ENCODE data around the gene MED20.

MED20 gene

DNA sequence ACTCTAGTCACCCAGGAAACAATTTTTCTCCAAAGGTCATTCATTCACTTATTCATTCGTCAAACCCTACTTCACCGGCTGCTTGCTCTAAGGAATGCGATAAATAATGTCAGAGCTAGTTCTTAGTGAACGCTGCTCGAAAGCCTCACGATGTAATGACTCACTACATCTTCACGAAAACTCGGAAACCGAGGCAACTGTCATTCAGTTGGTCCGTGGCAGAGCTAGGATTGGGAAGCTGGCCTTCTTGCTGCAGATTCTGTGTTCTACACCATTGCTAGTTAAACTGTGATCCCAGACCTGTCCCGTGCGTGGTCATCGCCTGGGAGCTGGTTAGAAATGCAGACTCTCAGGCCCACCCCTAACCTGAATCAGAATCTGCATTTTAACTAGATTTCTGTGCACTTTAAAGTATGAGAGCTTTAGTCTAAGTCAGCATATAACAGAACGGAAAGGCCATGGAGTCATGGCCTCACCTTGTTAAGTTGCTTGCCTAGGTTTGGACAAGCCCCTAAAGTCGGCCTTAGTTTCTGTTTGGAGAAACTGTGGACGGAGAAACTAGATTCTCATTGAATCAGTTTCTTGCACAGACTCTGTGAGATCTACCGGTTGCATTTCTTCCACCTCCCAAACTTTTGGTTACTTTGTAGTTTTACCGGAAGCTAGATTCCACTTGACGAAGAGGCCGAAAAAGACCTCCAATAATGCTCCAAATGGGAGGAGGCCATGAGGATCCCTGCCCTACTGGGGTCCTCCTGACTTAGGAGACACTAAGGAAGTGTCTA, 21.3 kb upstream of the MED20 start:
- H4K5ac ChIP-seq (ENCODE audit: low read length): no peak overlapping the region
- H3K27ac ChIP-seq (ENCODE audit: low read depth, low read length): no peak overlapping the region
- no peak overlapping the region for H3K18ac ChIP-seq (ENCODE audit: low read length)
- H2BK5ac ChIP-seq (ENCODE audit: low read length): no peak overlapping the region
- H2BK15ac ChIP-seq (replicated peaks; ENCODE audit: low read depth): no peak overlapping the region
- H3K79me1 ChIP-seq (ENCODE audit: low read length): peaks cover 4% of the 10 kb centered on the region
- H3K9ac ChIP-seq (ENCODE audit: low read length): peak overlapping the region; percentile 27
- no peak overlapping the region for H4K8ac ChIP-seq (ENCODE audit: low read depth, low read length)
- H2BK120ac ChIP-seq (ENCODE audit: low read depth, low read length): no peak overlapping the region
- peaks cover 18% of the 10 kb centered on the region for H3K4me1 ChIP-seq (ENCODE audit: control insufficient read depth, low read depth, low read length)
- WGBS (ENCODE audit: extremely low coverage, insufficient coverage, low lambda C conversion rate): no CpG with 5 or more reads among the region's 20 CpGs
- H3K23ac ChIP-seq (ENCODE audit: low read length): no peak overlapping the region
- no peak overlapping the region for H2AK5ac ChIP-seq (ENCODE audit: low read length)
- peak overlapping the region; percentile 65 for H3K4me2 ChIP-seq (ENCODE audit: low read length)
- H3K4me3 ChIP-seq (ENCODE audit: low read length): peak overlapping the region; percentile 25
- no peak for DNase-seq
- H3K27me3 ChIP-seq (ENCODE audit: insufficient read depth, low read length, poor library complexity): no peaks in the 10 kb centered on the region
- H3K79me2 ChIP-seq (ENCODE audit: control insufficient read depth, insufficient read depth, low read length): no peaks in the 10 kb centered on the region
- no peaks in the 10 kb centered on the region for H3K36me3 ChIP-seq (ENCODE audit: control insufficient read depth, insufficient read depth, low read length)
- H3K56ac ChIP-seq (ENCODE audit: low read length): peak overlapping the region; percentile 68
- no peak overlapping the region for H3K4ac ChIP-seq (ENCODE audit: low read depth, low read length)

DNA sequence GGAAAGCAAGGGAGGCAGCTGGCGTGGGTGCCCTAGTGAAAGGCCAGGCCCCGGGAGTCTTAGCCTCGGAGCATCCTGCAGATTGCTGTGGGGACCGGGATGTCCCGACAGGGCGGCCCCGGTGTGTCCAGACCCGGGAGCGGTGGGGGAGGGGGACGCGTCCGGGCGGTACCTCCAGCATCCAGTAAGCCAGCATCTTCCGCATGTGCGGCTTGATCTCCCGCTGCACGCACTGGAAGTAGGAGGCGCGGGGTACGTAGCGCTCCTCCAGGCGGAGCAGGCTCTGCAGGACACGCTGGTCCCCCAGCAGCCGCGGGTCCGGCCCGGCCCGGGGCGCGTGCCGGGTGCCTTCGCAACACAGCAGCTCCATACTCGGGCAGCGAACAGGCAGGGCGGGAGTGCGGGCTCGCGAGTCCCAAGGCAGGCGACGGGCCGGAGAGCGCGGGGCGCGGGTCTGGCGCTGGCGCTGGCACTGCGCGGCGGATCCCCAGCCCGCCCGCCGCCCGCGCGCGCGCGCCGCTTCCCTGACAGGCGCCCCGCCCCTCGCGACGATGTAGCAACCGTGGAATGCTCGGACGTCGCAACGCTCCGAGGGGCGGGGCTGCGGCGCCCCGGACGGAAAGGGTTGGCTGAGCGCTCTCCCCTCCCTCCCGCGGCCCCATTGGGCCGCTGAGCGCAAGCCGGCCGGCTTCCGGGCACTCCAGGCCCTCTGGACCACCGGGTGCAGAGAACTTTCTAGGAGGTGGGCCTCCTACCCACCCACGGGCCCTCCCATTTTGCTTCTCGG, 20.5 kb upstream of the MED20 start, which contains the start of gene CCND3:
Gene CCND3, minus strand, starts transcription at position 529 of the 787 bp plus-strand sequence. Its CDS starts 159 bp downstream, at position 370.
- peak within 1 kb of the TSS; percentile 84 for H3K9ac ChIP-seq (ENCODE audit: low read length)
- no peak within 1 kb of the TSS for H2BK5ac ChIP-seq (ENCODE audit: low read length)
- peak within 1 kb of the TSS; percentile 86 for H3K4me3 ChIP-seq (ENCODE audit: low read length)
- no peaks in the 10 kb centered on the region for H3K79me2 ChIP-seq (ENCODE audit: control insufficient read depth, insufficient read depth, low read length)
- H2BK120ac ChIP-seq (ENCODE audit: low read depth, low read length): no peak within 1 kb of the TSS
- peak within 1 kb of the TSS; percentile 70 for H3K4me2 ChIP-seq (ENCODE audit: low read length)
- H2AK5ac ChIP-seq (ENCODE audit: low read length): no peak within 1 kb of the TSS
- H4K8ac ChIP-seq (ENCODE audit: low read depth, low read length): no peak within 1 kb of the TSS
- peaks cover 18% of the 10 kb centered on the region for H3K4me1 ChIP-seq (ENCODE audit: control insufficient read depth, low read depth, low read length)
- H4K5ac ChIP-seq (ENCODE audit: low read length): no peak within 1 kb of the TSS
- H3K18ac ChIP-seq (ENCODE audit: low read length): peak within 1 kb of the TSS; percentile 2
- peak within 1 kb of the TSS; percentile 53 for H3K27ac ChIP-seq (ENCODE audit: low read depth, low read length)
- no peak within 1 kb of the TSS for H3K23ac ChIP-seq (ENCODE audit: low read length)
- peaks cover 6% of the 10 kb centered on the region for H3K79me1 ChIP-seq (ENCODE audit: low read length)
- no peaks in the 10 kb centered on the region for H3K27me3 ChIP-seq (ENCODE audit: insufficient read depth, low read length, poor library complexity)
- H3K36me3 ChIP-seq (ENCODE audit: control insufficient read depth, insufficient read depth, low read length): no peaks in the 10 kb centered on the region
- H3K56ac ChIP-seq (ENCODE audit: low read length): peak within 1 kb of the TSS; percentile 91
- H3K4ac ChIP-seq (ENCODE audit: low read depth, low read length): no peak within 1 kb of the TSS
- H2BK15ac ChIP-seq (replicated peaks; ENCODE audit: low read depth): no peak within 1 kb of the TSS
- DNase-seq: peak; percentile 86
- no CpG with 5 or more reads among the region's 87 CpGs for WGBS (ENCODE audit: extremely low coverage, insufficient coverage, low lambda C conversion rate)

DNA sequence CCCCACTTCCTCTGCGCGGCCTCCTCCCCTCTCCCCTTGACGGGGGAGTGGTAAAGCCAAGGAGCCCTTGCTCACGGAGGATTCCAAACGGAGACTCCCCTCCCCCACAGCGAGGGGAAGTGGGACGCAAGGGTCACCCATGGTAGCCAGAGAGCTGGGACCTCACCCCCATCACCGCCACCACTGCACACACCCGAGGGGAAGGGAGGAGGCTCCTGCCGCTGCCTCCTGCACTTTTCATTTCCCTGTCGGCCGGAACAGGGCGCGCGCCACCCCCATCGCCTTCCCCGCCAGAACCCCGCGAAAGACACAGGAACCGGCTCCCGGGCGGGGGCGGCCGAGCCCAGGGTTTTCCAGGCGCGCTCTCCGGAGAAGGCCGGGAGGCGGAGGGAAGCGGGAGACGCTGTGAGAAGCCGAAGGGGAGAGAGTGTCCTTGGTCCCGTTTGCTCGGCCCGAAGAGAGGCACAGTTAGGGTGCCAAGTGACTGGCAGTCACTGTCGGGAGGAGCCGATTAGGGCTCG, 19.9 kb upstream of the MED20 start:
- peak overlapping the region; percentile 2 for H3K18ac ChIP-seq (ENCODE audit: low read length)
- no peak overlapping the region for H3K4ac ChIP-seq (ENCODE audit: low read depth, low read length)
- WGBS (ENCODE audit: extremely low coverage, insufficient coverage, low lambda C conversion rate): no CpG with 5 or more reads among the region's 38 CpGs
- peaks cover 6% of the 10 kb centered on the region for H3K79me1 ChIP-seq (ENCODE audit: low read length)
- peak overlapping the region; percentile 84 for H3K9ac ChIP-seq (ENCODE audit: low read length)
- peaks cover 18% of the 10 kb centered on the region for H3K4me1 ChIP-seq (ENCODE audit: control insufficient read depth, low read depth, low read length)
- H3K4me3 ChIP-seq (ENCODE audit: low read length): peak overlapping the region; percentile 86
- no peak overlapping the region for H2BK5ac ChIP-seq (ENCODE audit: low read length)
- H3K27me3 ChIP-seq (ENCODE audit: insufficient read depth, low read length, poor library complexity): no peaks in the 10 kb centered on the region
- no peaks in the 10 kb centered on the region for H3K36me3 ChIP-seq (ENCODE audit: control insufficient read depth, insufficient read depth, low read length)
- H3K23ac ChIP-seq (ENCODE audit: low read length): no peak overlapping the region
- peak overlapping the region; percentile 70 for H3K4me2 ChIP-seq (ENCODE audit: low read length)
- H4K8ac ChIP-seq (ENCODE audit: low read depth, low read length): no peak overlapping the region
- no peaks in the 10 kb centered on the region for H3K79me2 ChIP-seq (ENCODE audit: control insufficient read depth, insufficient read depth, low read length)
- DNase-seq: peak; percentile 72
- H2AK5ac ChIP-seq (ENCODE audit: low read length): no peak overlapping the region
- H3K27ac ChIP-seq (ENCODE audit: low read depth, low read length): peak overlapping the region; percentile 23
- no peak overlapping the region for H4K5ac ChIP-seq (ENCODE audit: low read length)
- H2BK15ac ChIP-seq (replicated peaks; ENCODE audit: low read depth): no peak overlapping the region
- peak overlapping the region; percentile 91 for H3K56ac ChIP-seq (ENCODE audit: low read length)
- H2BK120ac ChIP-seq (ENCODE audit: low read depth, low read length): no peak overlapping the region

DNA sequence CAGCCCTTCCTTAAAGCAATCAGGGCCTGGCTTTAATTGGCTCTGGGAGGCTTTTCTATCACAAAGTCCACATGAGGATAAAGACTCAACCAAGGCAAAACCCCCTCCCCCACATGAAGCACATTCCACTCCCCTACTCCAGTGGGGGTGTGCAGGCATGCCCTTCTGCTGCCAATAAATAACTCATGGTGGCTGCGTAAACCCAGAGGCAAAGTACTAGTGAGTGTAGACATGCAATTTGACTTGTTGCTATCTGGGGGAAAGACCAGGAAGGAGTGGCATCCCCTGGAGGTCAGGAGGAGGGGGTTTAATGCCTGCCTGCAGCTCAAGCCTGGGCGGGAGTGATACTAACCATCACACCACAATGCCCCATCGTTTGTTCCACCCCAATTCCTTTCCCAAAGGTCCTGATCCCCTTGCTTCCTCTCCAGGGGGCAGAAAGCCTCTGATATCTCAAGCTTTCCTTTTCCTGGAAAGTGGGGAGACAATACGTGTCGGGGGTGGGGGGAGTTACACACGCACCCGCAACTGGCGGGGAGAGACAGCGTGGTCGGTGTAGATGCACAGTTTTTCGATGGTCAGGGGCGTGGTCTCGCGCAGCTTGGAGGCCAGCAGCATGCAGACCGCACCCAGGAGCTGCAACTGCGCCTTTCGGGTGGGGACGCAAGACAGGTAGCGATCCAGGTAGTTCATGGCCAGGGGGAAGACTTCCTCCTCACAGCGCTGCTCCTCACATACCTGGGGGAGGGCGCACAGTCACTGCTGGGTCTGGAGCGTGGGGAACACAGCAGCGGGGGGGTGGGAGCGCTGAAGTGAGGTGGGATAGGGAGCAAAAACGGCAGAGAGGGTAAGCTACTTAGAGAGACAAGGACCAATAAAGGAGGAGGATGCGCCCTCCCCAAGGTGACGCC, 19.2 kb upstream of the MED20 start:
- no peak overlapping the region for H3K23ac ChIP-seq (ENCODE audit: low read length)
- peak overlapping the region; percentile 18 for H3K27ac ChIP-seq (ENCODE audit: low read depth, low read length)
- H3K79me1 ChIP-seq (ENCODE audit: low read length): peaks cover 6% of the 10 kb centered on the region
- H2AK5ac ChIP-seq (ENCODE audit: low read length): no peak overlapping the region
- peak overlapping the region; percentile 91 for H3K56ac ChIP-seq (ENCODE audit: low read length)
- H3K4ac ChIP-seq (ENCODE audit: low read depth, low read length): no peak overlapping the region
- H2BK5ac ChIP-seq (ENCODE audit: low read length): no peak overlapping the region
- DNase-seq: peak; percentile 59
- no CpG with 5 or more reads among the region's 27 CpGs for WGBS (ENCODE audit: extremely low coverage, insufficient coverage, low lambda C conversion rate)
- H3K27me3 ChIP-seq (ENCODE audit: insufficient read depth, low read length, poor library complexity): no peaks in the 10 kb centered on the region
- H3K4me2 ChIP-seq (ENCODE audit: low read length): peak overlapping the region; percentile 70
- H3K4me3 ChIP-seq (ENCODE audit: low read length): peak overlapping the region; percentile 86
- H2BK15ac ChIP-seq (replicated peaks; ENCODE audit: low read depth): no peak overlapping the region
- H4K5ac ChIP-seq (ENCODE audit: low read length): no peak overlapping the region
- H3K9ac ChIP-seq (ENCODE audit: low read length): peak overlapping the region; percentile 84
- H3K36me3 ChIP-seq (ENCODE audit: control insufficient read depth, insufficient read depth, low read length): no peaks in the 10 kb centered on the region
- H3K18ac ChIP-seq (ENCODE audit: low read length): no peak overlapping the region
- H3K4me1 ChIP-seq (ENCODE audit: control insufficient read depth, low read depth, low read length): peaks cover 18% of the 10 kb centered on the region
- no peak overlapping the region for H2BK120ac ChIP-seq (ENCODE audit: low read depth, low read length)
- H3K79me2 ChIP-seq (ENCODE audit: control insufficient read depth, insufficient read depth, low read length): no peaks in the 10 kb centered on the region
- no peak overlapping the region for H4K8ac ChIP-seq (ENCODE audit: low read depth, low read length)

DNA sequence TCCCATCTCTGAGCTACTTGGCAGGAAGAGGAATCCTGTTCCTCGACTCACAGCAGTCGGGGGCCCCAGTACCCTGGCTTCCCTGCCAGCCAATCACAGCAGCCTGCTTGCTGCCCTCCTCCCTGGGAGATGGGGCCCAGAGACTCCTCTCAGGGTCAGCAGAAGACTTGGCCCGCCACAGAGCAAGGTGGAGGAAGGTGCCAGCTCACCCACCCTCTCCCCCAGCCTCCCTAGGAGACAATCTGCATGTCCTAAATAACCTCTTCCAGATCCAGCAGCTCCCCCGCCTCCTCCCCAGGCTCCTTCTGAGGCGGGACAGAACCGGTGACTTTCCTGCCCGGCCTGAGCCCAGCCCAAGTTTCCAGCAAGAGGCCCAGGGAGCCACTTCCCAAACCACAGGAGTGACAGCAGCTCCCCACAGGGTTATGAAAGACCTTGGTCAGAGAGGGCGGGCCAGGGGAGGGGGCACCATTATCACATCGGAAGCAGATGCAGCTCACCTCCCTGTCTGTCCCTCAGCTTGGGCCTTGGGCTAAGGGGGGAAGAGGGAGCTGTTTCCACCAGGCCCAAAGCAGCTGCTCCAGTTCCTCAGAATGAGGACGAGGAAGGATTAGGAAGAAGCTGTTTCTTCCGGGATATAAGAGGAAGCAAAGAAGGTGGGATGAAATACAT, 18.4 kb upstream of the MED20 start:
- Histone ChIP-seq H2BK15ac (replicated peaks; ENCODE audit: low read depth) (no peak overlapping the region), H2BK5ac (ENCODE audit: low read length) (no peak overlapping the region), H4K8ac (ENCODE audit: low read depth, low read length) (no peak overlapping the region), H3K79me1 (ENCODE audit: low read length) (peaks cover 6% of the 10 kb centered on the region), H3K4me1 (ENCODE audit: control insufficient read depth, low read depth, low read length) (peaks cover 18% of the 10 kb centered on the region), H2AK5ac (ENCODE audit: low read length) (no peak overlapping the region), H3K36me3 (ENCODE audit: control insufficient read depth, insufficient read depth, low read length) (peaks cover 2% of the 10 kb centered on the region), H3K4ac (ENCODE audit: low read depth, low read length) (no peak overlapping the region), H3K23ac (ENCODE audit: low read length) (no peak overlapping the region), H2BK120ac (ENCODE audit: low read depth, low read length) (no peak overlapping the region), H3K79me2 (ENCODE audit: control insufficient read depth, insufficient read depth, low read length) (no peaks in the 10 kb centered on the region), H3K9ac (ENCODE audit: low read length) (peak overlapping the region; percentile 42), H3K27me3 (ENCODE audit: insufficient read depth, low read length, poor library complexity) (no peaks in the 10 kb centered on the region), H3K4me3 (ENCODE audit: low read length) (no peak overlapping the region), H3K18ac (ENCODE audit: low read length) (peak overlapping the region; percentile 1), H4K5ac (ENCODE audit: low read length) (no peak overlapping the region), H3K56ac (ENCODE audit: low read length) (peak overlapping the region; percentile 91), H3K27ac (ENCODE audit: low read depth, low read length) (peak overlapping the region; percentile 18), H3K4me2 (ENCODE audit: low read length) (peak overlapping the region; percentile 70)
- WGBS (ENCODE audit: extremely low coverage, insufficient coverage, low lambda C conversion rate): no CpG with 5 or more reads among the region's 11 CpGs
- peak; percentile 93 for DNase-seq
